ENCODE data around the gene LIPC. TPM values are rescaled to one million over a fixed set of nuclear protein-coding genes. Genes with fewer than 3 reads are reported as not detected.

Gene LIPC
- total and polyA plus RNA-seq, 12 donors, result 0.22 to 1.3 (median 0.42) TPM; not detected in 1

- intact Hi-C loops (cut with DNase I), result no loop called here
- TF ChIP-seq CTCF (IDR thresholded peaks at IDR 0.05), result no peak
- 97 to 98% methylated on average over 4 of the region's 4 CpGs for WGBS, 2 donors
Measured at GRCh38 chr15:58604455-58604923, 172.7 kb downstream of the LIPC start.

GRCh38 chr15:58605931-58606530 is 174.2 kb downstream of the LIPC start:
- intact Hi-C loops (cut with DNase I), result no loop called here
- H3K9me3 ChIP-seq, result no peaks in the 10 kb centered on the region
- TF ChIP-seq CTCF (IDR thresholded peaks at IDR 0.05), result no peak
- 94 to 98% methylated on average over 3 of the region's 3 CpGs for WGBS, 2 donors
- ATAC-seq, result no peak
- peaks cover 0 to 94% (median 5%) of the 10 kb centered on the region in 9 donors for H3K36me3 ChIP-seq
- no peaks in the 10 kb centered on the region for H3K27me3 ChIP-seq
- DNase-seq, result no peak
- no peak overlapping the region for H3K27ac ChIP-seq
- H3K4me3 ChIP-seq, result no peak overlapping the region
- H3K4me1 ChIP-seq, result peaks cover 0 to 11% (median 0%) of the 10 kb centered on the region in 9 donors

More at GRCh38 chr15:58604455-58604923, 172.7 kb downstream of the LIPC start:
- no peaks in the 10 kb centered on the region for H3K9me3 ChIP-seq
- no peak for DNase-seq
- H3K36me3 ChIP-seq, result peaks cover 0 to 91% (median 2%) of the 10 kb centered on the region in 9 donors
- H3K27ac ChIP-seq, result no peak overlapping the region
- no peak overlapping the region for H3K4me3 ChIP-seq
- ATAC-seq, result no peak
- no peaks in the 10 kb centered on the region for H3K27me3 ChIP-seq
- peaks cover 0 to 11% (median 0%) of the 10 kb centered on the region in 9 donors for H3K4me1 ChIP-seq

- ATAC-seq, result no peak
- 98 to 99% methylated on average over 4 of the region's 4 CpGs for WGBS, 2 donors
Measured at GRCh38 chr15:58606577-58607080, 174.8 kb downstream of the LIPC start.

GRCh38 chr15:58608129-58608590 is 176.4 kb downstream of the LIPC start:
- intact Hi-C loops (cut with DNase I), result no loop called here
- no peak for ATAC-seq
- 76 to 80% methylated on average over 5 of the region's 5 CpGs for WGBS, 2 donors

More at GRCh38 chr15:58606577-58607080, 174.8 kb downstream of the LIPC start:
- Histone ChIP-seq H3K4me1 (peaks cover 0 to 11% (median 0%) of the 10 kb centered on the region in 9 donors), H3K36me3 (peaks cover 0 to 94% (median 5%) of the 10 kb centered on the region in 9 donors), H3K27ac (no peak overlapping the region), H3K9me3 (no peaks in the 10 kb centered on the region), H3K27me3 (no peaks in the 10 kb centered on the region), H3K4me3 (no peak overlapping the region)
- intact Hi-C loops (cut with DNase I), result no loop called here
- no peak for DNase-seq
- no peak for TF ChIP-seq CTCF (IDR thresholded peaks at IDR 0.05)

More at GRCh38 chr15:58608129-58608590, 176.4 kb downstream of the LIPC start:
- no peak for TF ChIP-seq CTCF (IDR thresholded peaks at IDR 0.05)
- peaks cover 0 to 11% (median 0%) of the 10 kb centered on the region in 9 donors for H3K4me1 ChIP-seq
- H3K4me3 ChIP-seq, result no peak overlapping the region
- peaks cover 0 to 3% (median 0%) of the 10 kb centered on the region in 11 donors for H3K9me3 ChIP-seq
- H3K27me3 ChIP-seq, result no peaks in the 10 kb centered on the region
- H3K27ac ChIP-seq, result no peak overlapping the region
- no peak for DNase-seq
- peaks cover 0 to 88% (median 5%) of the 10 kb centered on the region in 9 donors for H3K36me3 ChIP-seq

Data from heart right ventricle (tissue), 16 donors.